GM18861 (cell line): ENCODE data around the gene RHEX.
"Not testable (repeated sequence)": the region's sequence is repeated elsewhere in the genome, so short reads cannot be mapped to it uniquely, and the experiment has no call there.

Source experiments
- ATAC-seq: cut with Tn5 transposase; IDR thresholded peaks from one replicate; pipeline ENCODE4 v1.9.1; 2021; ENCODE audit not compliant: unreplicated experiment

Gene RHEX

DNA sequence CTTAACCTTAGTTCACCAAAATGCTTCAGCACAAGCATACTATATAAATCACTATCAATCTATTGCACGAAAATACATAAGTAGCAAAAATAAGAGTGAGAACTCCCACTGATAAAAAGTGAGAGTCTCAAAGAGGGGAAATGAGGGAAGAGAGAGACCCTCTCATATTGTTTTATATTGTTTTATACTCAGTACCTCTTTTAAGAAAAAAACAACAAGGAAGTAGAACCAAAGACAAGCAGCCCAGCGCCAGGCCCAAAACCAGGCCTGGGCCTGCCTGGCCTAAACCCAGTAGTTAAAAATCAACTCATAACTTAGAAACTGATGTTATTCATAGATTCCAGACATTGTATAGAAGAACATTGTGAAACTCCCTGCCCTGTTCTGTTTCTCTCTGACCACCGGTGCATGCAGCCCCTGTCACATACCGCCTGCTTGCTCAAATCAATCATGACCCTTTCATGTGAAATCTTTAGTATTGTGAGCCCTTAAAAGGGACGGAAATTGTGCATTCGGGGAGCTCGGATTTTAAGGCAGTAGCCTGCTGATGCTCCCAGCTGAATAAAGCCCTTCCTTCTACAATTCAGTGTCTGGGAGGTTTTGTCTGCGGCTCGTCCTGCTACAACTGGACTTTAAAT lies 5.4 kb downstream of the RHEX start:
- not testable (repeated sequence) for ATAC-seq

GRCh38 chr1:206058927-206059292 lies 5.9 kb downstream of the RHEX start:
- ATAC-seq = no peak

DNA sequence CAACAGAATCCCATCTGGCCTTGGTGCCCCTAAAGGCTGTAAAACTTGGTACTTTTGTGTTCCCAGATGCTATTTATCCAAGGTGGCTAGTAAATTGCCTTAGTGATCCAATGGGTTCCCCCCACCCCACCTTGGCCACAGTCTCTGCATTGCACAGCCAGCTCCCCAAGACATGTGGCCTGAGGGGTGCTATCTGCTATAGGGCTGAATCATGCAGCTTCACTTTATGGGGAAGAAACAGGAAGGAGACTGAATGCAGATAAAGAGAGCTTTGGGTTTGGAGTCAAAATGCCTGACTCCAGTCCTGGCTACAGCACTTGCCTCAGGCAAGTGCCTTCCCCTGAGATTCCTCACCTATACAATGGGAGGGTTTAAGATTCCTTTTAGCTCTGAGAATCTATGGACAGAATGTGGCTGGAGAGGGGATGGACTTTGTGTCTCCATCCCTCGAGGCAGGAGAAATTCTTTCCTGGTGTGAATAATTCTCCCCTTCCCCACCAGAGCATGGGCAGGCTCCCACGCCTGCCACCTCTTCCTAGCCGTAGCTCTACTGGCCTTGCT lies 6.5 kb downstream of the RHEX start:
- no peak for ATAC-seq

GRCh38 chr1:206060844-206061243 lies 7.9 kb downstream of the RHEX start:
- ATAC-seq = no peak

- no peak for ATAC-seq
Measured at GRCh38 chr1:206062464-206062863, 9.5 kb downstream of the RHEX start.

- ATAC-seq = not testable (repeated sequence)
Measured at GRCh38 chr1:206064001-206064400, 11.0 kb downstream of the RHEX start.

GRCh38 chr1:206064501-206064900 lies 11.5 kb downstream of the RHEX start:
- not testable (repeated sequence) for ATAC-seq

DNA sequence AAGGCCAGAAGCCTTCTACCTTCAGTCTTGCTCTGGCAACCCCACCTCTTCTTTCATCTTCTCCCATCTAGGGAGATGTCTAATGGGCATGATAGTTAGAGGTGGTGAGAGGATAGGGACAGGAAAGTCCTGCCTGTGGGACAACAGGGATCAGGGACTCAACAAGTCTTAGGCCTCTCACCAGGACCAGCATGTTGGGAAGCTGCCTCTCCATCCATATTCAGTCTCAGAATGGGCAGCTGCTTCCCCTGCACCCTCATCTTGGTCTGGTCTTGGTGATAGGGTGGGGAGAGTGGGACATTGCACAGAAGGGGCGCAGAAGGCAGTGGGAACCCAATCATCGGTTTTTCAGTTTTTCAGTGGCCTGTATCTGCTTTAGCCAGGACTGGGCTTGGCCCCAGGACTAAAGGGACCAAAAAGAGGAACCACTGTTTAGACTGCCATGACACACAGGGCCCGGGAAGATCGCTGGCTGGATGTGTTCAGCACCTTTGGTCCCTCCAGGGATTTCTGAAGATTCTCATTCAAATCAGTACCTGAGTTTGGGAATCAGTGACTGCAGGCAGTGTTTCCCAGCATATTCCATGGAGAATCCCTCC lies 12.7 kb downstream of the RHEX start:
- no peak for ATAC-seq

DNA sequence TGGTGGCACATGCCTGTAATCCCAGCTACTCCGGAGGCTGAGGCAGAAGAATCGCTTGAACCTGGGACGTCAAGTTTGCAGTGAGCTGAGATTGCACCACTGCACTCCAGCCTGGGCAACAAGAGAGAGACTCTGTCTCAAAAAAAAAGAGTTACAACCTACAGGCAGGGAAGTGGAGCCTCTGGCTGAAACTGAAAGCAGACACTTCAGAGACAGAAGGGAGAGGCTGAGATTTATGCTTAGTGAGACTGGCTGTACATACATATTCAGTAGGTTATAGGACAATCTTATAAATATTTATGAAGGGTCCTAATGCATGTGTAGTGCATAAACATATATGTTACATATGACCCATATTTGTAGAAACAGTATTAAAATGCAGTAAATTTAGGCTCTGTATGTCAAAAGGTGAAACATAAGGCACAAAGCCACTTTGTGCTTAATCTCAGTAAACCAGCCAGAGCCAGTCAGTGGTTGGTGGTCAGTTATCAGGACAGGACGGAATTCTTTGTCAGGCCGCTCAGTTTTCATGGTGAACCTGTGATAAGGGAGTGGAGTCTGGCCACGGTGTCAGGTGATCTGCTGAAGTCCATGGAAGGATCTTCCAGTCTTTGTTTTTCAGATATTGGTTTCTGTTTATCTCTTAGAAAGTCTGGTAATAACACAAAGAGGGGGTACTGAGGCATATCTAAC lies 13.7 kb downstream of the RHEX start:
- peak; percentile 82 for ATAC-seq

DNA sequence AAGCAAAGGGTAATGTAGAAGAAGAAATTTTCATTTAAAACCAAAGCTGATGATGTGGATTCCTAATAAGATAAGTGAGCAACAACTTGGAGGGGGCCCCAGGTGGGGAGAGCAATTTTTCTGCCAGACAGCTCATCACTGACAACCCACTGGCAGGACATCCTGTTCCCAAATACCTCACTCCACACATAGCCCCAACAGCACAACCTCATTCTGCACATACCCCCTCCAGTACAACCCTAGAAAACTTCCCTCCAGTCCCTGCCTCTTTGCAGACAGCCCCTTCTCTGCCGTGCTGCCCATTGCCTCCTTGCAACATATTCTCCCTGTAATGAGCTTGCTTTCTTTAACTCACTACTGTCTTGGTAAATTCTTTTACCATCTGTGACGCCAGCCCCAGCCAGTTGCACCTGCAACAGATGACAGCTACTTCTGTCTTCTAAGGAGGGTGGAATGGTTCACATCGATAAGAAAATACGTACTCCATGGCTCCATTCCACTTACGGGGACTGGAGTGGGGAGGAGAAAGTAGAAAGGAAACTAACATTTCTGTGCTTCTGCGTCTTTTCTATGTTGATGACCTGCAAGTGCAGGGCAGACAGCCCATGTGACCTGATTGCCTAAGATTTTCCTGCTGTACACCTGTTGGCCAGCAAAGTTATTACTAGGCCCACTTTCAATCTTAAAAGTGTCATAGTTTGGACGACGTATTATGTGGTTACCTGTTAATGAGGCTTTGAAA lies 14.7 kb downstream of the RHEX start:
- ATAC-seq = no peak

DNA sequence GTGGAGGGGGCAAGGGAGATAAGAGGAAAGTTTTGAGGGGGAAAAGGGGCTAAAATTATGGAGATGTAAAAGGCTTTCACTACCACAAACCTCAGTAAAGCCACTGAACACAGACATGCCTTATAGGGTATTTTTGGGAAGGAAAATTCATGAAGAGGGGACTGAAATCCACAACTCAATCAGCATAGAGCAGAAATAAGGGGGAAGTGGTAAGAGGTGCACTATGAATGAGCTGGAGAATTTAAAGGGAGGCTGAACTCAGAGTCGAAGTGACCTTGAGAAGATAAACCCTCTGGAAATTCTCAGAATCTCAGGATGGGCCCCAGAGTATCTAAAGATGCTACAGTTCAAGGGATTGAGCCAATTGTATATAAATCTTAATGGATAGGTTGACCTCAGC lies 15.3 kb downstream of the RHEX start:
- no peak for ATAC-seq

DNA sequence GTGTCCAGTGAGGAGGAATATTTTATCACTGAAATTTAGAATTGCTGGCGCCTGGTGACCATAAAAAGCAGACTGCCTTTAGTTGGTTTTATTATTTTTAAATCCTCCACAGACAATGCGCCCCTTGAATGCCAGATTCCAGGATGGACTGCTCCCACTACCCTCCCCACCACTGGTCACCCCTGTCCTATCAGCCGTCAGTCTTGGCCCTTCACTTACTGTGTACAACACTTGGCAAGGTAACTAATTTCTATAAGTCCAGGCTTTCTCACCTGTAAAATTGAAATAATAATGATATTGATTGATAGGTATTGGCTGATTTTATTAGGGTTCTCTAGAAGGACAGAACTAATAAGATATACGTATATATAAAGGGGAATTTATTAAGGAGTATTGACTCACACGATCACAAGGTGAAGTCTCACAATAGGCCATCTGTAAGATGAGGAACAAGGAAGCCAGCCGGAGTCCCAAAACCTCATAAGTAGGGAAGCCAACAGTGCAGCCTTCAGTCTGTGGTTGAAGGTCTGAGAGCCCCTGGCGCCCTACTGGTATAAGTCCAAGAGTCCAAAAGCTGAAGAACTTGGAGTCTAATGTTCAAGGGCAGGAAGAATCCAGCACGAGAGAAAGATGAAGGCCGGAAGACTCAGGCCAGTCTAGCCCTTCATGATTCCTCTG lies 17.8 kb downstream of the RHEX start:
- no peak for ATAC-seq

GRCh38 chr1:206074839-206075238 lies 21.9 kb downstream of the RHEX start:
- ATAC-seq = no peak

- ATAC-seq = no peak
Measured at GRCh38 chr1:206075786-206076755, 23.1 kb downstream of the RHEX start.

- no peak for ATAC-seq
Measured at GRCh38 chr1:206079135-206079534, 26.2 kb downstream of the RHEX start.

- ATAC-seq = no peak
Measured at GRCh38 chr1:206080026-206080820, 27.2 kb downstream of the RHEX start.

DNA sequence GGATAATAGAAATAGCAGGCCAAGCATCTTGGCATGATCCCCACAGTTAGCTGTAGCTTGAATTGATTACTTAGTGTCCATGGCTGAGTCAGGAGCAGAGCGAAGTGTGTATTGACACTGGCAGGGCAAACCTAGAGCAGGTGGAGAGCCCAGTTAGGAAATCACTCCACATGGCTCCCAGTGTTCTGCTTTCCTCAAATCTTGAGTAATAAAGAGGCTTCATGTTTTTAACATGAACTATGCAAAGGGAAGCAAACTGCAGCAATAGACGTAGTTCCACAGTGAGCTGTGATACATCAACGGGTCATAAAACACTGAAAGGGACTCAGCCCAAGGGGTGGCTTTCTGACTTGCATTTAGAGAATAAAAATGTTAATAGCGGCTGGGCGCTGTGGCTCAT lies 28.9 kb downstream of the RHEX start:
- ATAC-seq = no peak

DNA sequence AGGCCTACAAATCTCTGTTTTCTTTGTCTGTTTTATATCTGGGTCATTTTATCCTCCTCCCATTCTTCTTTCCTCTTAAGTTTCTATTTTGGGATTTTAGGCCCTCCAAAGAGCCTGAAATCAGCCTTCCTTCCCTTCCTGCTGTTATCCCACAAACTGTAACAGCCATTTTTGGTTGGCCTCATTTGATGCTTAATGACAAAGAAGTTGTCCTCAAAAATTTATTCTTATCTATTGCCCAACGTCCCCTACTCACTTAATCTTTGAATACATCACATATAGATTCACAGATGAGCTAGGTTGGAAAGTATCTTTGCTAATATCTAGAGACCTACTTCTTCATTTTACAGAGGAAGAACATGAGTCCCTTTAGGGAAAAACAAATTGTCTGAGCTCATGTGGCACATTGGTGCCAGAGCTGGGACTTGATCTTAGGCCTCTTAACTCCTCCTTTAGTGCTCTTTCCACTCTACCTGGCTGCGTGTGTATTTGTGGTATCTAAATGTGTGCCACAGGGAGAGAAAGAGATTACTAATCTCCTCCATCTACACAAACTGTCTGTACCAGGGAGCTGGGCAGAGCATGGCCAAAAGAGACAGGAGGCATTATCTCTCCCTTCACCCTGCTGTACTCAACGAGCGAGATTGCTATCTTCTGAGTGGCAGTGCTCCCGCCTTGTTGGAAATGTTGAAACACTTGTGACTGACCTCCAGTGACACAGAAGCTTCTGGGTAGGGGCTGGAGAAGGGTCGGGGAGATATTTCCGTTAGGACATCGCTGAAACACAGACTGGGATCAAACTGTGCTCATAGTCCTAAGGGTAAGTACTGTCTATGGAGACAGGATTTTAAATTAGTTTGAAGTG lies 30.1 kb downstream of the RHEX start:
- no peak for ATAC-seq
